NCI-H128 (cell line): ENCODE results near the gene AKAP11.

ENCODE experiments used
- DNase-seq: peaks from one replicate; lab custom pipeline; 2025; ENCODE audit not compliant: unreplicated experiment; lab: John Stamatoyannopoulos, UW

Gene AKAP11

GRCh38 chr13:42271337-42272114 lies 426 bp upstream of the AKAP11 start:
- DNase-seq, result peak; percentile 90

- DNase-seq, result no peak
These were observed 838 bp downstream of the AKAP11 start for GRCh38 chr13:42272804-42273175.

- no peak for DNase-seq
These were observed 2.6 kb downstream of the AKAP11 start for GRCh38 chr13:42274386-42275097.

GRCh38 chr13:42275098-42275471 lies 3.1 kb downstream of the AKAP11 start:
- DNase-seq, result no peak

GRCh38 chr13:42275506-42275905 lies 3.6 kb downstream of the AKAP11 start:
- no peak for DNase-seq

GRCh38 chr13:42276683-42277082 lies 4.7 kb downstream of the AKAP11 start:
- DNase-seq, result no peak

GRCh38 chr13:42277618-42278276 lies 5.8 kb downstream of the AKAP11 start:
- DNase-seq, result no peak

GRCh38 chr13:42279080-42279479 lies 7.1 kb downstream of the AKAP11 start:
- no peak for DNase-seq

GRCh38 chr13:42279986-42280385 lies 8.0 kb downstream of the AKAP11 start:
- DNase-seq, result no peak

GRCh38 chr13:42280537-42280936 lies 8.6 kb downstream of the AKAP11 start:
- no peak for DNase-seq

- no peak for DNase-seq
These were observed 11.6 kb downstream of the AKAP11 start for GRCh38 chr13:42283574-42283973.

GRCh38 chr13:42284068-42284467 lies 12.1 kb downstream of the AKAP11 start:
- DNase-seq, result no peak

- no peak for DNase-seq
These were observed 26.4 kb downstream of the AKAP11 start for GRCh38 chr13:42298392-42298791.

GRCh38 chr13:42305503-42305902 lies 33.6 kb downstream of the AKAP11 start:
- DNase-seq, result no peak

GRCh38 chr13:42307461-42307860 lies 35.5 kb downstream of the AKAP11 start:
- no peak for DNase-seq

GRCh38 chr13:42312817-42313431 lies 41.0 kb downstream of the AKAP11 start:
- no peak for DNase-seq

GRCh38 chr13:42318570-42318969 lies 46.6 kb downstream of the AKAP11 start:
- DNase-seq, result no peak

- DNase-seq, result no peak
These were observed 48.4 kb downstream of the AKAP11 start for GRCh38 chr13:42320375-42320787.

- DNase-seq, result no peak
These were observed 50.9 kb downstream of the AKAP11 start for GRCh38 chr13:42322806-42323205.

GRCh38 chr13:42324704-42325103 lies 52.8 kb downstream of the AKAP11 start:
- no peak for DNase-seq

- DNase-seq, result no peak
These were observed 55.8 kb downstream of the AKAP11 start for GRCh38 chr13:42327725-42328124.

GRCh38 chr13:42328672-42329071 lies 56.7 kb downstream of the AKAP11 start:
- no peak for DNase-seq
